K562 (cell line): ENCODE results near the gene MIP.

Experiments
- CTCF ChIP-seq, 3 experiments: IDR thresholded peaks in 2 of 3; conservative IDR thresholded peaks in 1 of 3; 2 replicates each; pipeline ENCODE4 v1.5.1; 2011 to 2012; ENCODE audit warnings: low read length in 3 of 3, mild to moderate bottlenecking in 3 of 3, control low read depth in 2 of 3, improper control_type of control experiment in 1 of 3, inconsistent platforms in 1 of 3, low read depth in 1 of 3, mixed read lengths in 1 of 3, moderate library complexity in 1 of 3; ENCODE audit not compliant: insufficient read depth in 2 of 3
- HCFC1 ChIP-seq: IDR thresholded peaks from 2 replicates; pipeline ENCODE4 v1.6.1; 2012; ENCODE audit warnings: low read depth, low read length, improper control_type of control experiment
- IFI16 ChIP-seq: fragments of 250-450 bp; sonication (Bioruptor Pico); IDR thresholded peaks from 2 replicates; pipeline ENCODE4 v2.1.2; 2022; ENCODE audit warnings: mild to moderate bottlenecking, inconsistent platforms
- SOX6 ChIP-seq: fragments of 450-650 bp; IDR thresholded peaks from 2 replicates; pipeline ENCODE4 v1.6.1; 2014; ENCODE audit warnings: mild to moderate bottlenecking
- SP2 ChIP-seq: IDR thresholded peaks from 2 replicates; pipeline ENCODE4 v1.6.1; 2011; ENCODE audit warnings: mild to moderate bottlenecking, low read depth, low read length, moderate library complexity; ENCODE audit not compliant: poor library complexity, severe bottlenecking; ENCODE audit errors: extremely low read depth
- ZNF232 ChIP-seq: sonication (generic); formaldehyde crosslinking; IDR thresholded peaks from 2 replicates; pipeline ENCODE4 v1.8.0; 2022; ENCODE audit warnings: mild to moderate bottlenecking, missing genetic modification reagents
- ZNF644 ChIP-seq: fragments of 200-800 bp; sonication (Bioruptor generic); IDR thresholded peaks from 2 replicates; pipeline ENCODE4 v1.6.1; 2016; ENCODE audit warnings: low read depth, missing genetic modification characterization, missing compliant biosample characterization
- ZNF699 ChIP-seq: fragments of 250-450 bp; sonication (Bioruptor Pico); IDR thresholded peaks from 2 replicates; pipeline ENCODE4 v1.8.0; 2021; ENCODE audit warnings: mild to moderate bottlenecking, moderate library complexity; ENCODE audit not compliant: insufficient replicate concordance
- TF ChIP-seq, protein P1 (sequence below): sonication (generic); formaldehyde crosslinking; IDR thresholded peaks from 2 replicates; pipeline ENCODE4 v1.8.0; 2022; ENCODE audit warnings: mild to moderate bottlenecking, missing genetic modification reagents
- TF ChIP-seq, protein P2 (sequence below): sonication (generic); formaldehyde crosslinking; IDR thresholded peaks from 2 replicates; pipeline ENCODE4 v1.8.1; 2023; ENCODE audit warnings: mild to moderate bottlenecking, missing genetic modification reagents

DNA sequence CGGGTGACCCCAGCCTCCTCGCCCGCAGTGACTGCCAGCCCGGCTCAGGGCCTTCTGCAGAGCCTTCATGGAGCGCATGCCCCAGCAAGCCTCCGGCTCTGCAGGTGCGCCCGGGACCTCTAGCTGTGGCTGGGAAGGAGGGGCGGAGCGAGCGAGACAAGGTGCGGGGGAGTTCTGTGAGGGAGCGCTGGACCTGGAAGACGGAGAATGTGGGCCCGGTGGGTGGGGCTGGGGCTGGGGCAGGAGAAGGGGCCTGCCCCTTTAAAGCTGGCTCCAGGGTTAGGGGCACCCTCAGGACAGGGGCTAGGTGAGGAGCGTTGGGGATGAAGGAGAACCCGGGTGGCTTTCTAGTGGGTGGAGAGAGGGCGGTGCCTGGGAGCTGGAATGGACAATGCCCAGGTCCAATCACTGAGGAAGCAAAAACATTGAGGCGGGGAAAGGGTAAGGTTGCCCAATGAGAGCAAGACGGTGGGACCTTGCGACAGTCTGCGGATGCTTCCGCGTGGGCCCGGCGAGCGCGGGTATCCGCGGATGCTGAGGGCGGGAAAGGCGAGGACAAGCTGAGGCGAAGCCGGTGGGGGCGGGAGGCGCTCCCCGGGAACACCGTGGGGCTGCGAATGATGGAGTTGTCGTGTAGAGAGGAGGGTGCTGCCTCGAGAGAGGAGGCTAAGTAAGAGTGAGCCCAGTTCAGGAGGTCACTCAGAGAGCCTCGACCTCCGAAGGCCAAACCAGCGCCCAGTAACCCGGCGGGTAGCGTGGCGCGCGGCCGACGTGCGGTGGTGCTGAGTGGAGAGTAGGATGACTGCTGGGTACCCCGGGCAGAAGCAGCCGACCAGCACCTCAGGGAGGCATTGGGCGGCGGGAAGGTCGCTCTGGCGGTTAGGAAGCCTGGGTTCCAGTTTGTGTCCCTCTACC, 33.8 kb upstream of the MIP start, which contains the start of gene GLS2:
- TF ChIP-seq, protein P1, sequence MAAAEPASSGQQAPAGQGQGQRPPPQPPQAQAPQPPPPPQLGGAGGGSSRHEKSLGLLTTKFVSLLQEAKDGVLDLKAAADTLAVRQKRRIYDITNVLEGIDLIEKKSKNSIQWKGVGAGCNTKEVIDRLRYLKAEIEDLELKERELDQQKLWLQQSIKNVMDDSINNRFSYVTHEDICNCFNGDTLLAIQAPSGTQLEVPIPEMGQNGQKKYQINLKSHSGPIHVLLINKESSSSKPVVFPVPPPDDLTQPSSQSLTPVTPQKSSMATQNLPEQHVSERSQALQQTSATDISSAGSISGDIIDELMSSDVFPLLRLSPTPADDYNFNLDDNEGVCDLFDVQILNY, result no peak
- no peak for TF ChIP-seq CTCF (IDR thresholded peaks at IDR 0.05 in 2 of 3, conservative IDR thresholded peaks at IDR 0.05 in 1 of 3; ENCODE audit: insufficient read depth in 2 of 3, low read depth in 1 of 3, low read length in 3 of 3)
- no peak for TF ChIP-seq ZNF232 (CRISPR knock-in tag)
- no peak for TF ChIP-seq SOX6
- TF ChIP-seq ZNF644 (tag), result no peak
- peak; percentile 25 for TF ChIP-seq SP2
- TF ChIP-seq, protein P2, sequence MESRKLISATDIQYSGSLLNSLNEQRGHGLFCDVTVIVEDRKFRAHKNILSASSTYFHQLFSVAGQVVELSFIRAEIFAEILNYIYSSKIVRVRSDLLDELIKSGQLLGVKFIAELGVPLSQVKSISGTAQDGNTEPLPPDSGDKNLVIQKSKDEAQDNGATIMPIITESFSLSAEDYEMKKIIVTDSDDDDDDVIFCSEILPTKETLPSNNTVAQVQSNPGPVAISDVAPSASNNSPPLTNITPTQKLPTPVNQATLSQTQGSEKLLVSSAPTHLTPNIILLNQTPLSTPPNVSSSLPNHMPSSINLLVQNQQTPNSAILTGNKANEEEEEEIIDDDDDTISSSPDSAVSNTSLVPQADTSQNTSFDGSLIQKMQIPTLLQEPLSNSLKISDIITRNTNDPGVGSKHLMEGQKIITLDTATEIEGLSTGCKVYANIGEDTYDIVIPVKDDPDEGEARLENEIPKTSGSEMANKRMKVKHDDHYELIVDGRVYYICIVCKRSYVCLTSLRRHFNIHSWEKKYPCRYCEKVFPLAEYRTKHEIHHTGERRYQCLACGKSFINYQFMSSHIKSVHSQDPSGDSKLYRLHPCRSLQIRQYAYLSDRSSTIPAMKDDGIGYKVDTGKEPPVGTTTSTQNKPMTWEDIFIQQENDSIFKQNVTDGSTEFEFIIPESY (CRISPR knock-in tag), result peak; percentile 86
- no peak for TF ChIP-seq IFI16
- no peak for TF ChIP-seq HCFC1
- TF ChIP-seq ZNF699 (CRISPR knock-in tag), result no peak
